Activated CD4-positive, alpha-beta memory T cell treated with anti-CD3 and anti-CD28 coated beads for 36 hours (primary cell): Measurements from ENCODE around the gene CALHM6. TPM values are rescaled to one million over a fixed set of nuclear protein-coding genes. Genes with fewer than 3 reads are reported as not detected.

ENCODE experiments used
- CTCF ChIA-PET: fragments of 350-600 bp; sonication (Branson Sonifier 250); formaldehyde crosslinking; loops from one replicate; lab custom pipeline; 2021; ENCODE audit warnings: antibody characterized with exemption, inconsistent platforms; lab: Charles Lee
- POLR2A ChIA-PET: fragments of 350-600 bp; sonication (Branson Sonifier 250); formaldehyde crosslinking; loops from one replicate; lab custom pipeline; 2021; ENCODE audit warnings: antibody characterized with exemption; lab: Charles Lee
- DNase-seq: peaks from one replicate; pipeline ENCODE4 v3.0.0-alpha.2; 2020
- H3K27ac Mint-ChIP-seq: one replicate; pipeline ENCODE4 v1.8.0; 2021; ENCODE audit warnings: mixed read lengths
- H3K27me3 Mint-ChIP-seq: one replicate; pipeline ENCODE4 v1.8.0; 2021; ENCODE audit warnings: mixed read lengths
- H3K36me3 Mint-ChIP-seq: one replicate; pipeline ENCODE4 v1.8.0; 2021; ENCODE audit warnings: mixed read lengths
- H3K4me1 Mint-ChIP-seq: one replicate; pipeline ENCODE4 v1.8.0; 2021; ENCODE audit warnings: low read depth, mixed read lengths
- H3K4me3 Mint-ChIP-seq: one replicate; pipeline ENCODE4 v1.8.0; 2021; ENCODE audit warnings: mild to moderate bottlenecking, mixed read lengths
- H3K9me3 Mint-ChIP-seq: one replicate; pipeline ENCODE4 v1.8.0; 2021; ENCODE audit warnings: mixed read lengths
- intact Hi-C: fragments of 100-400 bp; cut with micrococcal nuclease; formaldehyde crosslinking; loops from one replicate; pipeline ENCODE4 v1.15.1; 2023
- total RNA-seq, 2 experiments: library from RNA; stranded (reverse); gene quantifications; one replicate each; pipeline ENCODE4 v1.2.3, GENCODE V29; 2021

Gene CALHM6
- total RNA-seq: 1 to 10 TPM; 3.4 to 4.4 TPM

GRCh38 chr6:116461331-116461931, at the start of gene CALHM6:
CALHM6 (plus strand) TSS chr6:116461375; CDS start chr6:116461930, 555 bp downstream.
- no peak for DNase-seq
- H3K9me3 Mint-ChIP-seq: no peaks in the 10 kb centered on the region
- H3K4me1 Mint-ChIP-seq: peaks cover 22% of the 10 kb centered on the region
- intact Hi-C loops: loop anchor here (5.0 kb wide), 2 partner anchors 89 to 174 kb away; partner anchors contain the start of gene DSE
- H3K36me3 Mint-ChIP-seq: no peaks in the 10 kb centered on the region
- H3K27me3 Mint-ChIP-seq: peaks cover 32% of the 10 kb centered on the region
- POLR2A ChIA-PET: no interaction called here
- CTCF ChIA-PET: interaction anchor here (0.8 to 1.0 kb wide), 2 partner anchors 16 to 174 kb away, joined by 3 to 5 read pairs; no protein-coding TSS in a partner anchor
- H3K4me3 Mint-ChIP-seq: peak within 1 kb of the TSS; percentile 60
- H3K27ac Mint-ChIP-seq: no peak within 1 kb of the TSS

- H3K27ac Mint-ChIP-seq: no peak overlapping the region
- intact Hi-C loops: no loop called here
- H3K27me3 Mint-ChIP-seq: no peaks in the 10 kb centered on the region
- DNase-seq: no peak
- no peaks in the 10 kb centered on the region for H3K9me3 Mint-ChIP-seq
- CTCF ChIA-PET: no interaction called here
- H3K36me3 Mint-ChIP-seq: no peaks in the 10 kb centered on the region
- POLR2A ChIA-PET: no interaction called here
- H3K4me3 Mint-ChIP-seq: no peak overlapping the region
- no peaks in the 10 kb centered on the region for H3K4me1 Mint-ChIP-seq
Measured at GRCh38 chr6:116412270-116412669, 48.9 kb upstream of the CALHM6 start.

GRCh38 chr6:116413357-116413756, 47.8 kb upstream of the CALHM6 start:
- ChIA-PET POLR2A (no interaction called here), CTCF (no interaction called here)
- H3K27me3 Mint-ChIP-seq: no peaks in the 10 kb centered on the region
- H3K36me3 Mint-ChIP-seq: no peaks in the 10 kb centered on the region
- no peaks in the 10 kb centered on the region for H3K4me1 Mint-ChIP-seq
- intact Hi-C loops: no loop called here
- no peak overlapping the region for H3K4me3 Mint-ChIP-seq
- H3K27ac Mint-ChIP-seq: no peak overlapping the region
- H3K9me3 Mint-ChIP-seq: no peaks in the 10 kb centered on the region
- DNase-seq: no peak

GRCh38 chr6:116417661-116418060, 43.5 kb upstream of the CALHM6 start:
- H3K4me3 Mint-ChIP-seq: no peak overlapping the region
- H3K4me1 Mint-ChIP-seq: peaks cover 3% of the 10 kb centered on the region
- ChIA-PET POLR2A (no interaction called here), CTCF (no interaction called here)
- no peaks in the 10 kb centered on the region for H3K27me3 Mint-ChIP-seq
- no peak for DNase-seq
- no peaks in the 10 kb centered on the region for H3K9me3 Mint-ChIP-seq
- no peaks in the 10 kb centered on the region for H3K36me3 Mint-ChIP-seq
- intact Hi-C loops: no loop called here
- no peak overlapping the region for H3K27ac Mint-ChIP-seq

- Mint-ChIP-seq H3K9me3 (no peaks in the 10 kb centered on the region), H3K36me3 (no peaks in the 10 kb centered on the region), H3K27me3 (no peaks in the 10 kb centered on the region), H3K4me1 (peaks cover 3% of the 10 kb centered on the region), H3K4me3 (no peak overlapping the region), H3K27ac (no peak overlapping the region)
- no peak for DNase-seq
- POLR2A ChIA-PET: no interaction called here
- CTCF ChIA-PET: interaction anchor here (1.5 kb wide), 1 partner anchor 131 kb away, joined by 5 read pairs; no protein-coding TSS in a partner anchor
- intact Hi-C loops: no loop called here
Measured at GRCh38 chr6:116419069-116419786, 41.9 kb upstream of the CALHM6 start.

GRCh38 chr6:116420341-116420740, 40.8 kb upstream of the CALHM6 start:
- POLR2A ChIA-PET: no interaction called here
- Mint-ChIP-seq H3K9me3 (no peaks in the 10 kb centered on the region), H3K27ac (no peak overlapping the region), H3K4me1 (peaks cover 3% of the 10 kb centered on the region), H3K4me3 (no peak overlapping the region), H3K36me3 (no peaks in the 10 kb centered on the region), H3K27me3 (no peaks in the 10 kb centered on the region)
- intact Hi-C loops: no loop called here
- CTCF ChIA-PET: no interaction called here
- DNase-seq: no peak

GRCh38 chr6:116422238-116422637, 38.9 kb upstream of the CALHM6 start:
- DNase-seq: no peak
- H3K36me3 Mint-ChIP-seq: no peaks in the 10 kb centered on the region
- CTCF ChIA-PET: no interaction called here

GRCh38 chr6:116424001-116424400, 37.2 kb upstream of the CALHM6 start:
- intact Hi-C loops: no loop called here
- no peaks in the 10 kb centered on the region for H3K36me3 Mint-ChIP-seq
- POLR2A ChIA-PET: no interaction called here

More at GRCh38 chr6:116422238-116422637, 38.9 kb upstream of the CALHM6 start:
- Mint-ChIP-seq H3K27me3 (no peaks in the 10 kb centered on the region), H3K27ac (no peak overlapping the region), H3K9me3 (no peaks in the 10 kb centered on the region), H3K4me3 (no peak overlapping the region), H3K4me1 (peaks cover 3% of the 10 kb centered on the region)
- intact Hi-C loops: no loop called here
- POLR2A ChIA-PET: interaction anchor here (1.4 kb wide), 1 partner anchor 11 kb away, joined by 3 read pairs; no protein-coding TSS in a partner anchor

GRCh38 chr6:116426551-116426950, 34.6 kb upstream of the CALHM6 start:
- H3K4me3 Mint-ChIP-seq: no peak overlapping the region
- POLR2A ChIA-PET: no interaction called here
- no peak for DNase-seq
- no peaks in the 10 kb centered on the region for H3K9me3 Mint-ChIP-seq
- H3K27me3 Mint-ChIP-seq: no peaks in the 10 kb centered on the region
- no peaks in the 10 kb centered on the region for H3K36me3 Mint-ChIP-seq
- intact Hi-C loops: no loop called here
- no peak overlapping the region for H3K27ac Mint-ChIP-seq
- H3K4me1 Mint-ChIP-seq: no peaks in the 10 kb centered on the region
- CTCF ChIA-PET: no interaction called here

More at GRCh38 chr6:116424001-116424400, 37.2 kb upstream of the CALHM6 start:
- Mint-ChIP-seq H3K9me3 (no peaks in the 10 kb centered on the region), H3K4me3 (no peak overlapping the region), H3K4me1 (peaks cover 1% of the 10 kb centered on the region), H3K27ac (no peak overlapping the region), H3K27me3 (no peaks in the 10 kb centered on the region)
- CTCF ChIA-PET: interaction anchor here (1.4 kb wide), 1 partner anchor 16 kb away, joined by 3 read pairs; no protein-coding TSS in a partner anchor
- no peak for DNase-seq

- DNase-seq: no peak
- Mint-ChIP-seq H3K27me3 (no peaks in the 10 kb centered on the region), H3K4me3 (no peak overlapping the region), H3K27ac (no peak overlapping the region), H3K4me1 (no peaks in the 10 kb centered on the region), H3K36me3 (no peaks in the 10 kb centered on the region), H3K9me3 (no peaks in the 10 kb centered on the region)
- CTCF ChIA-PET: no interaction called here
- POLR2A ChIA-PET: interaction anchor here (0.6 kb wide), 1 partner anchor 44 kb away, joined by 4 read pairs; no protein-coding TSS in a partner anchor
- intact Hi-C loops: no loop called here
Measured at GRCh38 chr6:116429111-116429510, 32.1 kb upstream of the CALHM6 start.

- DNase-seq: no peak
- Mint-ChIP-seq H3K27ac (no peak overlapping the region), H3K9me3 (no peaks in the 10 kb centered on the region), H3K27me3 (no peaks in the 10 kb centered on the region), H3K4me1 (no peaks in the 10 kb centered on the region), H3K4me3 (no peak overlapping the region), H3K36me3 (no peaks in the 10 kb centered on the region)
- ChIA-PET POLR2A (no interaction called here), CTCF (interaction anchor here (2.5 kb wide), 1 partner anchor 143 kb away, joined by 8 read pairs; no protein-coding TSS in a partner anchor)
- intact Hi-C loops: no loop called here
Measured at GRCh38 chr6:116430860-116431259, 30.3 kb upstream of the CALHM6 start.

- H3K4me1 Mint-ChIP-seq: no peaks in the 10 kb centered on the region
- H3K9me3 Mint-ChIP-seq: no peaks in the 10 kb centered on the region
- ChIA-PET CTCF (interaction anchor here (2.5 kb wide), 1 partner anchor 144 kb away, joined by 8 read pairs; no protein-coding TSS in a partner anchor), POLR2A (interaction anchor here (1.6 kb wide), 1 partner anchor 9 kb away, joined by 3 read pairs; no protein-coding TSS in a partner anchor)
- no peaks in the 10 kb centered on the region for H3K27me3 Mint-ChIP-seq
- intact Hi-C loops: no loop called here
- no peak overlapping the region for H3K4me3 Mint-ChIP-seq
- H3K27ac Mint-ChIP-seq: no peak overlapping the region
- no peak for DNase-seq
- no peaks in the 10 kb centered on the region for H3K36me3 Mint-ChIP-seq
Measured at GRCh38 chr6:116431964-116432595, 29.1 kb upstream of the CALHM6 start.
